GM12891 (cell line): ENCODE measurements around the gene SYNPO.

Source experiments
- POLR2A ChIP-seq: IDR thresholded peaks from 2 replicates; pipeline ENCODE4 v1.6.1; 2011; ENCODE audit warnings: low read depth, low read length, control low read depth
- POLR2AphosphoS5 ChIP-seq: IDR thresholded peaks from 2 replicates; pipeline ENCODE4 v1.6.1; 2011; ENCODE audit warnings: low read depth, low read length, control low read depth

GRCh38 chr5:150607991-150608390, 32.5 kb upstream of the SYNPO start:
- TF ChIP-seq POLR2A: no peak
- TF ChIP-seq POLR2AphosphoS5: no peak
